Activated naive CD4-positive, alpha-beta T cell treated with anti-CD3 and anti-CD28 coated beads for 36 hours (primary cell): ENCODE data around the gene CACYBP. TPM values are rescaled to one million over a fixed set of nuclear protein-coding genes. Genes with fewer than 3 reads are reported as not detected.

Experiments
- CTCF ChIA-PET: fragments of 350-600 bp; sonication (Branson Sonifier 250); formaldehyde crosslinking; loops from one replicate; lab custom pipeline; 2021; ENCODE audit warnings: antibody characterized with exemption; lab: Charles Lee
- DNase-seq: peaks from one replicate; pipeline ENCODE4 v3.0.0-alpha.2; 2020
- H3K27ac Mint-ChIP-seq: one replicate; pipeline ENCODE4 v1.8.0; 2021; ENCODE audit warnings: mild to moderate bottlenecking, mixed read lengths
- H3K27me3 Mint-ChIP-seq: one replicate; pipeline ENCODE4 v1.8.0; 2021; ENCODE audit warnings: low read depth, mixed read lengths
- H3K36me3 Mint-ChIP-seq: one replicate; pipeline ENCODE4 v1.8.0; 2021; ENCODE audit warnings: low read depth, mixed read lengths
- H3K4me1 Mint-ChIP-seq: one replicate; pipeline ENCODE4 v1.8.0; 2021; ENCODE audit warnings: low read depth, mixed read lengths
- H3K4me3 Mint-ChIP-seq: one replicate; pipeline ENCODE4 v1.8.0; 2021; ENCODE audit warnings: mild to moderate bottlenecking, moderate library complexity, mixed read lengths
- H3K9me3 Mint-ChIP-seq: one replicate; pipeline ENCODE4 v1.8.0; 2021; ENCODE audit warnings: mixed read lengths
- intact Hi-C: fragments of 100-400 bp; cut with micrococcal nuclease; formaldehyde crosslinking; loops from one replicate; pipeline ENCODE4 v1.15.1; 2023
- total RNA-seq, 2 experiments: library from RNA; stranded (reverse); gene quantifications; one replicate each; pipeline ENCODE4 v1.2.3, GENCODE V29; 2021

CACYBP gene
- total RNA-seq, 2 experiments from 2014 or later = 322 to 354 TPM

GRCh38 chr1:174976436-174977108 lies 23.2 kb upstream of the CACYBP start:
- no peak overlapping the region for H3K27ac Mint-ChIP-seq

GRCh38 chr1:174982971-174983689 lies 16.6 kb upstream of the CACYBP start:
- H3K4me3 Mint-ChIP-seq = no peak overlapping the region
- peaks cover 18% of the 10 kb centered on the region for H3K4me1 Mint-ChIP-seq
- H3K27me3 Mint-ChIP-seq = no peaks in the 10 kb centered on the region

More at GRCh38 chr1:174976436-174977108, 23.2 kb upstream of the CACYBP start:
- H3K4me1 Mint-ChIP-seq = peaks cover 40% of the 10 kb centered on the region
- peaks cover 16% of the 10 kb centered on the region for H3K36me3 Mint-ChIP-seq
- no peaks in the 10 kb centered on the region for H3K27me3 Mint-ChIP-seq
- intact Hi-C loops = loop anchor here (1.0 to 2.0 kb wide), 2 partner anchors 8 to 38 kb away; no protein-coding TSS in a partner anchor
- CTCF ChIA-PET = interaction anchor here (0.6 to 2.7 kb wide), 6 partner anchors 8 to 27 kb away, joined by 3 to 7 read pairs (median 4); no protein-coding TSS in a partner anchor
- H3K9me3 Mint-ChIP-seq = no peaks in the 10 kb centered on the region
- no peak overlapping the region for H3K4me3 Mint-ChIP-seq
- DNase-seq = peak; percentile 36

GRCh38 chr1:174984952-174985351 lies 14.8 kb upstream of the CACYBP start:
- Mint-ChIP-seq H3K27ac (no peak overlapping the region), H3K4me1 (peaks cover 30% of the 10 kb centered on the region), H3K9me3 (no peaks in the 10 kb centered on the region), H3K36me3 (peaks cover 15% of the 10 kb centered on the region), H3K27me3 (no peaks in the 10 kb centered on the region), H3K4me3 (no peak overlapping the region)
- CTCF ChIA-PET = interaction anchor here (0.5 to 2.1 kb wide), 5 partner anchors 9 to 210 kb away, joined by 3 to 7 read pairs (median 5); no protein-coding TSS in a partner anchor
- intact Hi-C loops = no loop called here
- DNase-seq = no peak

More at GRCh38 chr1:174982971-174983689, 16.6 kb upstream of the CACYBP start:
- Mint-ChIP-seq H3K9me3 (no peaks in the 10 kb centered on the region), H3K27ac (no peak overlapping the region), H3K36me3 (peaks cover 11% of the 10 kb centered on the region)
- DNase-seq = peak; percentile 56
- intact Hi-C loops = loop anchor here (1.0 to 2.0 kb wide), 3 partner anchors 100 to 720 kb away; no protein-coding TSS in a partner anchor
- CTCF ChIA-PET = interaction anchor here (0.7 to 3.1 kb wide), 21 partner anchors 9 to 216 kb away, joined by 3 to 15 read pairs (median 4); no protein-coding TSS in a partner anchor

GRCh38 chr1:174988539-174988938 lies 11.2 kb upstream of the CACYBP start:
- Mint-ChIP-seq H3K9me3 (no peaks in the 10 kb centered on the region), H3K4me1 (peaks cover 27% of the 10 kb centered on the region), H3K4me3 (no peak overlapping the region), H3K27ac (no peak overlapping the region), H3K27me3 (no peaks in the 10 kb centered on the region), H3K36me3 (peaks cover 3% of the 10 kb centered on the region)
- DNase-seq = no peak
- CTCF ChIA-PET = no interaction called here
- intact Hi-C loops = no loop called here

- Mint-ChIP-seq H3K4me3 (no peak overlapping the region), H3K27me3 (no peaks in the 10 kb centered on the region)
Measured at GRCh38 chr1:174988986-174989385, 10.8 kb upstream of the CACYBP start.

GRCh38 chr1:174989536-174990220 lies 10.1 kb upstream of the CACYBP start:
- intact Hi-C loops = loop anchor here (1.0 to 2.0 kb wide), 2 partner anchors 9 to 21 kb away; no protein-coding TSS in a partner anchor
- H3K9me3 Mint-ChIP-seq = no peaks in the 10 kb centered on the region
- peaks cover 26% of the 10 kb centered on the region for H3K4me1 Mint-ChIP-seq
- H3K4me3 Mint-ChIP-seq = peak overlapping the region; percentile 73
- CTCF ChIA-PET = interaction anchor here (1.1 kb wide), 1 partner anchor 9 kb away, joined by 9 read pairs; the partner anchor contains the start of gene CACYBP
- H3K36me3 Mint-ChIP-seq = peaks cover 3% of the 10 kb centered on the region
- H3K27ac Mint-ChIP-seq = peak overlapping the region; percentile 80
- DNase-seq = no peak
- no peaks in the 10 kb centered on the region for H3K27me3 Mint-ChIP-seq

More at GRCh38 chr1:174988986-174989385, 10.8 kb upstream of the CACYBP start:
- no peaks in the 10 kb centered on the region for H3K9me3 Mint-ChIP-seq
- CTCF ChIA-PET = interaction anchor here (1.1 kb wide), 1 partner anchor 10 kb away, joined by 9 read pairs; the partner anchor contains the start of gene CACYBP
- DNase-seq = no peak
- H3K27ac Mint-ChIP-seq = peak overlapping the region; percentile 4
- intact Hi-C loops = no loop called here
- H3K36me3 Mint-ChIP-seq = peaks cover 3% of the 10 kb centered on the region
- H3K4me1 Mint-ChIP-seq = peaks cover 27% of the 10 kb centered on the region

- CTCF ChIA-PET = no interaction called here
- intact Hi-C loops = loop anchor here (1.0 to 2.0 kb wide), 2 partner anchors 8 to 22 kb away; no protein-coding TSS in a partner anchor
- peak overlapping the region; percentile 83 for H3K27ac Mint-ChIP-seq
- no peaks in the 10 kb centered on the region for H3K27me3 Mint-ChIP-seq
- no peak for DNase-seq
- H3K4me3 Mint-ChIP-seq = peak overlapping the region; percentile 75
- peaks cover 21% of the 10 kb centered on the region for H3K4me1 Mint-ChIP-seq
- H3K9me3 Mint-ChIP-seq = no peaks in the 10 kb centered on the region
- H3K36me3 Mint-ChIP-seq = peaks cover 7% of the 10 kb centered on the region
Measured at GRCh38 chr1:174990382-174990999, 9.3 kb upstream of the CACYBP start.

- Mint-ChIP-seq H3K9me3 (no peaks in the 10 kb centered on the region), H3K27me3 (no peaks in the 10 kb centered on the region), H3K27ac (no peak overlapping the region), H3K36me3 (peaks cover 7% of the 10 kb centered on the region), H3K4me3 (no peak overlapping the region), H3K4me1 (peaks cover 23% of the 10 kb centered on the region)
- no peak for DNase-seq
- intact Hi-C loops = loop anchor here (2.0 kb wide), 1 partner anchor 23 kb away; no protein-coding TSS in a partner anchor
- CTCF ChIA-PET = interaction anchor here (0.9 to 1.0 kb wide), 2 partner anchors 12 to 29 kb away, joined by 3 to 10 read pairs; no protein-coding TSS in a partner anchor
Measured at GRCh38 chr1:174991473-174991872, 8.3 kb upstream of the CACYBP start.

GRCh38 chr1:174995121-174995520 lies 4.6 kb upstream of the CACYBP start:
- Mint-ChIP-seq H3K4me3 (no peak overlapping the region), H3K27ac (no peak overlapping the region), H3K9me3 (no peaks in the 10 kb centered on the region), H3K27me3 (no peaks in the 10 kb centered on the region), H3K4me1 (peaks cover 22% of the 10 kb centered on the region), H3K36me3 (peaks cover 4% of the 10 kb centered on the region)
- intact Hi-C loops = loop anchor here (2.0 kb wide), 1 partner anchor 14 kb away; no protein-coding TSS in a partner anchor
- no peak for DNase-seq
- CTCF ChIA-PET = interaction anchor here (0.9 kb wide), 1 partner anchor 8 kb away, joined by 3 read pairs; no protein-coding TSS in a partner anchor

- CTCF ChIA-PET = interaction anchor here (0.6 to 0.9 kb wide), 2 partner anchors 9 to 58 kb away, joined by 3 to 5 read pairs; no protein-coding TSS in a partner anchor
- Mint-ChIP-seq H3K36me3 (peaks cover 10% of the 10 kb centered on the region), H3K4me1 (peaks cover 18% of the 10 kb centered on the region), H3K27me3 (no peaks in the 10 kb centered on the region), H3K9me3 (no peaks in the 10 kb centered on the region), H3K4me3 (no peak overlapping the region), H3K27ac (no peak overlapping the region)
- intact Hi-C loops = loop anchor here (2.0 kb wide), 1 partner anchor 15 kb away; no protein-coding TSS in a partner anchor
- no peak for DNase-seq
Measured at GRCh38 chr1:174995916-174996315, 3.8 kb upstream of the CACYBP start.

GRCh38 chr1:174996476-174996875 lies 3.3 kb upstream of the CACYBP start:
- no peak overlapping the region for H3K4me3 Mint-ChIP-seq

More at GRCh38 chr1:174996476-174996875, 3.3 kb upstream of the CACYBP start:
- DNase-seq = no peak
- Mint-ChIP-seq H3K27me3 (no peaks in the 10 kb centered on the region), H3K36me3 (peaks cover 16% of the 10 kb centered on the region), H3K4me1 (peaks cover 21% of the 10 kb centered on the region), H3K27ac (no peak overlapping the region), H3K9me3 (no peaks in the 10 kb centered on the region)
- CTCF ChIA-PET = interaction anchor here (0.9 to 2.7 kb wide), 2 partner anchors 13 to 226 kb away, joined by 3 to 6 read pairs; no protein-coding TSS in a partner anchor
- intact Hi-C loops = no loop called here
